Stomach (tissue), 9 donors: Measurements from ENCODE around the gene ZNF32. TPM values are rescaled to one million over a fixed set of nuclear protein-coding genes. Genes with fewer than 3 reads are reported as not detected.

ENCODE experiments used
- DNase-seq, 2 donors: peaks; one replicate each; pipeline versions ENCODE4 v3.0.0 to v3.0.0-alpha.2; 2013 to 2019
- H3K27ac ChIP-seq, 5 donors: fragments of 200-600 bp in 4 of 5; sonication (generic) in 4 of 5; one replicate each; pipeline ENCODE4 v1.5.1; 2013 to 2019; ENCODE audit warnings: mild to moderate bottlenecking in 1 of 5, moderate library complexity in 1 of 5
- H3K27me3 ChIP-seq, 3 donors: fragments of 200-600 bp; sonication (generic); one replicate each; pipeline ENCODE4 v1.5.1; 2017 to 2019; ENCODE audit warnings: mixed run types in 1 of 3
- H3K36me3 ChIP-seq, 4 donors: fragments of 200-600 bp; sonication (generic); 1 replicate in 3 of 4; 2 replicates in 1 of 4; pipeline ENCODE4 v1.5.1; 2016 to 2019
- H3K4me1 ChIP-seq, 4 donors: fragments of 200-600 bp; sonication (generic); one replicate each; pipeline ENCODE4 v1.5.1; 2016 to 2019
- H3K4me3 ChIP-seq, 4 donors: fragments of 200-600 bp; sonication (generic) in 3 of 4; one replicate each; pipeline ENCODE4 v1.5.1; 2016 to 2019; ENCODE audit warnings: mild to moderate bottlenecking in 1 of 4
- H3K9me3 ChIP-seq, 4 donors: fragments of 200-600 bp; sonication (generic); one replicate each; pipeline ENCODE4 v1.5.1; 2016 to 2019
- CTCF ChIP-seq, 7 experiments: fragments of 450-650 bp in 4 of 7; fragments of 200-600 bp in 3 of 7; sonication (generic) in 3 of 7; IDR thresholded peaks; one replicate each; pipeline ENCODE4 v1.5.1; 2016 to 2019; ENCODE audit warnings: antibody characterized with exemption in 7 of 7, control low read depth in 2 of 7, mild to moderate bottlenecking in 1 of 7
- EP300 ChIP-seq: sonication (generic); formaldehyde crosslinking; IDR thresholded peaks from one replicate; pipeline ENCODE4 v1.6.1; 2017; ENCODE audit warnings: antibody characterized with exemption
- POLR2A ChIP-seq, 4 donors: fragments of 450-650 bp; IDR thresholded peaks; one replicate each; pipeline ENCODE4 v1.6.1; 2016; ENCODE audit warnings: antibody characterized with exemption in 4 of 4, control low read depth in 2 of 4, mild to moderate bottlenecking in 1 of 4, moderate library complexity in 1 of 4
- POLR2AphosphoS5 ChIP-seq, 3 donors: sonication (generic); formaldehyde crosslinking; IDR thresholded peaks; one replicate each; pipeline ENCODE4 v1.6.1; 2016; ENCODE audit warnings: antibody characterized with exemption in 3 of 3
- WGBS, 5 donors: extraction: QIAGEN DNeasy Blood & Tissue Kit in 3 of 5; methylation state at CpG; one replicate each; pipeline versions ENCODE4 v1.1.5 to v1.1.7; 2013 to 2018; 5-methylcytosine and 5-hydroxymethylcytosine counted together
- intact Hi-C: fragments of 100-400 bp; cut with DNase I; formaldehyde crosslinking; loops from one replicate; pipeline ENCODE4 v1.15.1; 2023; ENCODE audit warnings: low total_unique reads
- polyA plus RNA-seq, 3 donors: library from polyadenylated mRNA; stranded (reverse); fragments of 200-250 nt; gene quantifications; one replicate each; pipeline ENCODE4 v1.2.3, GENCODE V29; 2013
- total RNA-seq, 5 donors: library from RNA; depleted of rRNA; stranded (reverse); fragments of >200 nt; gene quantifications; one replicate each; pipeline versions ENCODE4 v1.1.0 to v1.2.3, GENCODE V29; 2014 to 2016
- donor health status: healthy with polysubstance abuse.
- donor health status: Bipolar disorder and iron deficiency.
- donor health status: healthy.

Gene ZNF32
- total and polyA plus RNA-seq, 8 donors = 8.7 to 75.9 (median 51.2) TPM

- no peak for DNase-seq
- peak overlapping the region in 3 of 5 donors; percentile 77 to 86 (median 80) for H3K27ac ChIP-seq
- intact Hi-C loops = loop anchor here (5.0 kb wide), 1 partner anchor 698 kb away; the partner anchor contains the start of gene CXCL12
- H3K27me3 ChIP-seq = no peaks in the 10 kb centered on the region
- 58 to 74% (median 67%) methylated on average over 23 to 25 of the region's 25 CpGs for WGBS, 5 donors
- TF ChIP-seq POLR2AphosphoS5 (IDR thresholded peaks at IDR 0.05) (no peak), POLR2A (IDR thresholded peaks at IDR 0.05) (no peak), CTCF (IDR thresholded peaks at IDR 0.05) (no peak), EP300 (no peak)
- H3K36me3 ChIP-seq = no peaks in the 10 kb centered on the region
- peak overlapping the region; percentile 50 to 60 (median 56) for H3K4me3 ChIP-seq
- peaks cover 9 to 32% (median 13%) of the 10 kb centered on the region in 4 donors for H3K4me1 ChIP-seq
- H3K9me3 ChIP-seq = no peaks in the 10 kb centered on the region
Observed at GRCh38 chr10:43689007-43689491, 40.4 kb upstream of the ZNF32 start.

GRCh38 chr10:43688348-43688892 lies 39.7 kb upstream of the ZNF32 start:
- Histone ChIP-seq H3K4me3 (no peak overlapping the region), H3K27me3 (no peaks in the 10 kb centered on the region), H3K4me1 (peaks cover 9 to 32% (median 13%) of the 10 kb centered on the region in 4 donors), H3K27ac (no peak overlapping the region), H3K36me3 (no peaks in the 10 kb centered on the region), H3K9me3 (no peaks in the 10 kb centered on the region)
- 87 to 94% (median 91%) methylated on average over 16 of the region's 16 CpGs for WGBS, 5 donors
- intact Hi-C loops = loop anchor here (5.0 kb wide), 1 partner anchor 699 kb away; the partner anchor contains the start of gene CXCL12
- peak in 1 of 2 donors; percentile 63 for DNase-seq
- TF ChIP-seq POLR2AphosphoS5 (IDR thresholded peaks at IDR 0.05) = no peak
- TF ChIP-seq POLR2A (IDR thresholded peaks at IDR 0.05) = no peak
- no peak for TF ChIP-seq EP300
- TF ChIP-seq CTCF (IDR thresholded peaks at IDR 0.05) = no peak

- Histone ChIP-seq H3K27ac (no peak overlapping the region), H3K4me1 (peaks cover 9 to 32% (median 13%) of the 10 kb centered on the region in 4 donors), H3K27me3 (no peaks in the 10 kb centered on the region), H3K4me3 (no peak overlapping the region), H3K36me3 (no peaks in the 10 kb centered on the region), H3K9me3 (no peaks in the 10 kb centered on the region)
- TF ChIP-seq POLR2AphosphoS5 (IDR thresholded peaks at IDR 0.05) (no peak), EP300 (no peak), POLR2A (IDR thresholded peaks at IDR 0.05) (no peak), CTCF (IDR thresholded peaks at IDR 0.05) (no peak)
- DNase-seq = no peak
- intact Hi-C loops = loop anchor here (5.0 kb wide), 1 partner anchor 700 kb away; the partner anchor contains the start of gene CXCL12
- 88 to 93% (median 91%) methylated on average over 7 of the region's 7 CpGs for WGBS, 5 donors
Observed at GRCh38 chr10:43687373-43687772, 38.7 kb upstream of the ZNF32 start.

- no peak for TF ChIP-seq EP300
- no peak for TF ChIP-seq POLR2AphosphoS5 (IDR thresholded peaks at IDR 0.05)
- no peak for TF ChIP-seq POLR2A (IDR thresholded peaks at IDR 0.05)
- no peak for TF ChIP-seq CTCF (IDR thresholded peaks at IDR 0.05)
- no peaks in the 10 kb centered on the region for H3K36me3 ChIP-seq
- peaks cover 9 to 26% (median 13%) of the 10 kb centered on the region in 4 donors for H3K4me1 ChIP-seq
- no peaks in the 10 kb centered on the region for H3K9me3 ChIP-seq
- H3K27ac ChIP-seq = no peak overlapping the region
- no peak overlapping the region for H3K4me3 ChIP-seq
- intact Hi-C loops = loop anchor here (5.0 kb wide), 1 partner anchor 701 kb away; the partner anchor contains the start of gene CXCL12
- 76 to 83% (median 80%) methylated on average over 6 of the region's 6 CpGs for WGBS, 5 donors
- no peaks in the 10 kb centered on the region for H3K27me3 ChIP-seq
- no peak for DNase-seq
Observed at GRCh38 chr10:43686414-43686813, 37.7 kb upstream of the ZNF32 start.
